CD4-positive, alpha-beta T cell treated with Interleukin-10 for 1 hour (primary cell): ENCODE data around the gene ARHGEF17.

ENCODE experiments used
- DNase-seq: peaks from one replicate; pipeline ENCODE4 v3.0.0-alpha.2; 2020

ARHGEF17 gene

DNA sequence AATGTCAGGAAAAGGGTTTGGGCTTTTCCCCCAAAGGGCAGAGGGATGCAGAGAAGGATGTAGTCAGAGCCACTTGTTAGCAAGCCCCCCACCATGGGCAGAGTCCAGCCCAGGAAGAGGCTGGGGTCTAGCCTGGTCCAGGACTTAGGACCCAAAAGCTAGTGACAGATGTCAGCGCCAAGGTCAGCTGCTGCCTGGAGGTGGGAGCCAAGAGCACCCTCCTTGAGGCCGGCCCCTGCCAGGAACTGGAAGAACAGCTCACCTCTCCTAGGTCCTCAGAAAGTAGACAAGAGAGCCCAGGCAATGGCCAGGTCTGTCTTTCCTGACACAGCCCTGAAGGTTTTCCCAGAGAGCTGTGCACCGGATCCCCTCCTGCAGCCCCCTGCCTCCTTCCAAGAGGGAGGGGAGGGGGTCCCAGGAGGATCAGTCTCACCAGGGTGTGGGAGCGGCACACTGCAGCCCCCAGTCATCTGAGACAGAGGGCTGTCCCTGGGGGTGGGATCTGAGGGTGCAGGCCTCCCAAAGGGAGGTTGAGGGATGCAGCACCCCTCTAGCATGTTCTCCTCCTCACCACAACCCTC lies 14.6 kb upstream of the ARHGEF17 start:
- DNase-seq, result no peak

DNA sequence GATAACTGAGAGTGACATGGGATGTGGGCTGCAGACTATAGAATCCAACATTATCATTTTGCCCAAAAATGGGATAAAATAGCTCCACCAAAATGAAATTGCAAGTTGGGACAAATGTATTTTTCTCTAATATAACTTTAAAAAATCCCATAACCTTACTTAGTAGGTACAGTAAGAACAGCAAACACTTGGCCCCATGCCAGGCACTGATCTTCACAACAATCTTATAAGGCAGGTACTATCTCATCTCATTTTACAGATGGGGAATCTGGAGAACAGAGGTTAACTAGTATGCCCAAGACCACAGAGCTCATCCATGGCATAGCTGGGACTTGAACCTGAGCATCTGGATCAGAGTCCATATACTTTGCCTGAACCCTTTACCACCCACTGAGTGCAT lies 13.5 kb upstream of the ARHGEF17 start:
- DNase-seq, result no peak

DNA sequence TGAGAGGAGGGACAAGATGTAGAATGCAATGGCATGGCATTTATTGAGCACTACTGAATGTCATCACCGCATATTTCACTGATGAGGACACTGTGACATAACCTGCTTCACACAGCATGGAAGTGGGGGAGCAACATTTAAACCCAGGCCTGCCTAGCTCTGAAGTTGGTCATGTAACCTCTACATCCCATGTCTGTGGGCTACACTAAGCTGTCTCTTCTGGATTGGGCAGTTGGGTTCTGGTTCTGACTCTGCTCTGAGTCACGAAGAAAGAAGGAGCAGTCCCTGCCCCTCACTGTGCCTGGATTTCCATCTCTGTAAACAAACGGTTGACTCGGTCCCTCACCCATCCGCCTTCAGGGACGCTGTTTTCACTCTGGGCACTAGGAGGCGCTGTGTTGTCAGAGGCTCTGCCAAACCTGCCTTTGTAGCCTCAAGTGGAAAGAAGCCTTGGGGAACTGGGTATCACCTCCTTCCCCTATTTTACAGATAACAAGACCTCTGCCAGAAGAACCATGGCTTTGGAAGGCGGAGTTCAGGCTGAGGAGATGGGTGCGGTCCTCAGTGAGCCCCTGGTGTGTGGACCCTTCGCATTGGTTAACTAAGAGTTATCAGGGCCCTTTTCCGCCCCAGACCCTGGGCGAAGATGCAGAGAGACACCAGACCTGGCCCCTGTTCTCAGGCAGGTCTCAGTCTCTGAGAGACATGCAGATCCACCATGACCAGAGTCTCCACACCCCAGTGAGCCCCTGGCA lies 12.7 kb upstream of the ARHGEF17 start:
- peak; percentile 74 for DNase-seq

DNA sequence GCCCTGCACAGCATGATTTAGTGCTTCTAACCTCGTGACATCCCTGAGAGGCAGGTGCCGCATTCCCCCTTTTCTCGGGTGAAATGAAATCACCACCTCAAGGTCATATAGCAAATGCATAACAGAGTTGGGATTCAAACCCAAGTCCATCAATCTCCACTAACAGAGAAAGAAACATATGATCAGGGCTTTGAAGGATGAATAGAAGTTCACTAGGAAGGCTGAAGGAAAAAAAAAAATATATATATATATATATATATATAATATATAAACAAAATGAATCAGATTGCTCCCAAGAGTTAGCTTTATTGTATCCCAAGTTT lies 12.1 kb upstream of the ARHGEF17 start:
- no peak for DNase-seq

DNA sequence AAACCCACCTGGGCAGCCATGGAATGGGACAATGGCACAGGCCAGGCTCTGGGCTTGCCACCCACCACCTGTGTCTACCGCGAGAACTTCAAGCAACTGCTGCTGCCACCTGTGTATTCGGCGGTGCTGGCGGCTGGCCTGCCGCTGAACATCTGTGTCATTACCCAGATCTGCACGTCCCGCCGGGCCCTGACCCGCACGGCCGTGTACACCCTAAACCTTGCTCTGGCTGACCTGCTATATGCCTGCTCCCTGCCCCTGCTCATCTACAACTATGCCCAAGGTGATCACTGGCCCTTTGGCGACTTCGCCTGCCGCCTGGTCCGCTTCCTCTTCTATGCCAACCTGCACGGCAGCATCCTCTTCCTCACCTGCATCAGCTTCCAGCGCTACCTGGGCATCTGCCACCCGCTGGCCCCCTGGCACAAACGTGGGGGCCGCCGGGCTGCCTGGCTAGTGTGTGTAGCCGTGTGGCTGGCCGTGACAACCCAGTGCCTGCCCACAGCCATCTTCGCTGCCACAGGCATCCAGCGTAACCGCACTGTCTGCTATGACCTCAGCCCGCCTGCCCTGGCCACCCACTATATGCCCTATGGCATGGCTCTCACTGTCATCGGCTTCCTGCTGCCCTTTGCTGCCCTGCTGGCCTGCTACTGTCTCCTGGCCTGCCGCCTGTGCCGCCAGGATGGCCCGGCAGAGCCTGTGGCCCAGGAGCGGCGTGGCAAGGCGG lies 11.4 kb upstream of the ARHGEF17 start:
- DNase-seq, result no peak

DNA sequence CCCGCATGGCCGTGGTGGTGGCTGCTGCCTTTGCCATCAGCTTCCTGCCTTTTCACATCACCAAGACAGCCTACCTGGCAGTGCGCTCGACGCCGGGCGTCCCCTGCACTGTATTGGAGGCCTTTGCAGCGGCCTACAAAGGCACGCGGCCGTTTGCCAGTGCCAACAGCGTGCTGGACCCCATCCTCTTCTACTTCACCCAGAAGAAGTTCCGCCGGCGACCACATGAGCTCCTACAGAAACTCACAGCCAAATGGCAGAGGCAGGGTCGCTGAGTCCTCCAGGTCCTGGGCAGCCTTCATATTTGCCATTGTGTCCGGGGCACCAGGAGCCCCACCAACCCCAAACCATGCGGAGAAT lies 10.9 kb upstream of the ARHGEF17 start:
- no peak for DNase-seq

DNA sequence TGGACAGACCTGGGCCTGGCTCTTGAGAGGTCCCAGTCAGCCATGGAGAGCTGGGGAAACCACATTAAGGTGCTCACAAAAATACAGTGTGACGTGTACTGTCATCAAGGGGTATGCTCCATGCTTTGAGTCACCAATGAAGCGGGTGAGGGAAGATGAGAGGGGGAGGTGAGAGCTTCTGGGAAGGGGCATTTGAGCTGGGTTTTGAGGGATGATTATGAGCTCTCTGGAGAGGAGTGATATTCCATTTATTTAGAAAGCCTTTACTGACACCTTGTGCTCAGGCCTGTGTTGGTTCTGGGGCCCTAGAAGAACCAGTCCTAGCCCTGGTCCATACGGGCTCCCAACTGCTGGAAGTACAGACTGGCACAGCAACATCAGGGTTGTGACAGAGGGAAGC lies 10.4 kb upstream of the ARHGEF17 start:
- DNase-seq, result no peak

DNA sequence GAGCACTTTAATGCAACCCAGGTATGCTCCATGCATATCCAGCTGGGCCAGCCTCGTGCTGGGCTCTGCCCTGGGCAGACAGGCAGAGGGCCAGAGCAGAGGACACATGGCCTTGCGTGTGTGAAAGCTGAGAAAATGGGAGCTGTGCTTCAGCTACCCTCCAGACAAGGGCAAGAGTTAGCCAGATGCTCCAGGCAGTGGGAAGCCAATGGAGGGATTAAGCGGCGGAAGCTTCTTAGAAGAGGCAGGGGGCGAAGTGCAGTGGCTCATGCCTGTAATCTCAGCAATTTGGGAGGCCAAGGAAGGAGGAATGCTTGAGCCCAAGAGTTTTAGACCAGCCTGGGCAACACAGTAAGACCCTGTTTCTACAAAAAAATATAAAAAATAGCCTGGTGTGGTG lies 9.8 kb upstream of the ARHGEF17 start:
- no peak for DNase-seq

DNA sequence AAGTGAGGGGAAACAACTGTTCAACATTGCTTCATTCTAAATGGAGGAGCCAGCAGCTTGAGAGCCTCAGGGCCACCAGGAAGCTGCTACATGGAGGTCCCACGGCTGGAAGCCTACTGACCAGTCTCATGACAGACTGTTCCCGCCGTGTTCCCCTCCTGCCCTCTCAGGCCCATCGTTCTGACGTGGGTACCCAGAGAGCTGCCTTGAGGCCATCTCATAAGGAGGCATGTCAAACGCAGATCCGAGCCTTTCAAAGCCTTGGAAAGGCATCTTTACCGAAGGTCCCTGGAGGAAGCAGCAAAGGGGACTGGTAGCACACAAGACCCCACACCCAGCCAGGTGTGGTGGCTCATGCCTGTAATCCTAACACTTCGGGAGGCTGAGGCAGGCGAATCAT lies 8.3 kb upstream of the ARHGEF17 start:
- no peak for DNase-seq

DNA sequence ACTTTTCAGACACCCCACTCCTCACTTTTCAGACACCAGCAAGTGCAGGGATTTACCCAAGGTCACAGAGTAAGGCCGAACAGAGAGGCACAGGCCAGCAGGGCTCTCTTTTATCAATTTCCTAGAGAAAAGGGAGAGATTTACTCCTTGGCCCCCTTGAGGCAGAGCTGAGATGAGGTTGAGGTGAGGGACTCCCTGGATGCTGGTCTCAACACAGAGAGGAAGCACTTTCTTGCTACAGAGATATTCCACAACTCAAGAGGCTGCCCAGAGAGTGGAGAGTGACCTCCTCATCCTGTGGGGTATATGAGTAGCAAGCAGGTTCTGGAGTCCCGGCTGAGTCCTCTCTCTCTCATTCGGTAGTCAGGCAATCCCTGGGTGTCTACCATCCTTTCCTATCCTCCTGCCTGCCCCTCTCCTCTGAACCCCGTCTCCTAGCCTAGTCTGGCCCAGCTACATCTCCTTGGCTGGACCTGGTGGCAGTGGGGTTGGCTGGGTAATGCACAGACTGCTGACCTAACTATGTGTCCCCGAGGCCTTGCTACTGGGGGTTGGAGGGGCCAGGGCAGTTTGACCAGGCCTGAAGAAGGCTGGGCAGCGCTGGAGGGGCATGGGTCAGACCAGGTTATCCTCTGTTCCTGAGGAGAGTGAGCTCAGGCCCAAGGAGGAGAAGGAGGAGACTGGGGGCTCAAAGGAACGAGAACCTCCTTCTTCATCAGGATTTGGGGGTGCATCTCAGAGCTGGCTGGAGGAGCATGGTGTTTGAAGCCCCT lies 1.8 kb upstream of the ARHGEF17 start:
- DNase-seq, result no peak

DNA sequence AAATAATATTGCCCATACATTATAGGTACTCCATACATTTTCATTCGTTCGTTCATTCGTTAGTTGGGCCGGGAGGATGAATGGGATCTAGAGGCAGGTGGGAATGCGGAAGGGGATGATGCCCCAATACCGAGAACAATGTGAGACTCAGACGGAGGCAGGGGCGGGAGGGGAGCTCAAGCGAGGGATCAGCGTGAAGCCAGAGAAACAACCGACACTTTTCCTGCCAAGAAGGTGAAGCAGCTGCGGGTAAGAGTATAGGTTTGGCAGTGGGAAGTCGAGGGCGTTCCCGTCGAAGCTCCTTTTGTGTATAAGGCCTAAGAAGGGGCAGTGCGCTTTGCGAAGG lies 1.1 kb upstream of the ARHGEF17 start:
- DNase-seq, result no peak

DNA sequence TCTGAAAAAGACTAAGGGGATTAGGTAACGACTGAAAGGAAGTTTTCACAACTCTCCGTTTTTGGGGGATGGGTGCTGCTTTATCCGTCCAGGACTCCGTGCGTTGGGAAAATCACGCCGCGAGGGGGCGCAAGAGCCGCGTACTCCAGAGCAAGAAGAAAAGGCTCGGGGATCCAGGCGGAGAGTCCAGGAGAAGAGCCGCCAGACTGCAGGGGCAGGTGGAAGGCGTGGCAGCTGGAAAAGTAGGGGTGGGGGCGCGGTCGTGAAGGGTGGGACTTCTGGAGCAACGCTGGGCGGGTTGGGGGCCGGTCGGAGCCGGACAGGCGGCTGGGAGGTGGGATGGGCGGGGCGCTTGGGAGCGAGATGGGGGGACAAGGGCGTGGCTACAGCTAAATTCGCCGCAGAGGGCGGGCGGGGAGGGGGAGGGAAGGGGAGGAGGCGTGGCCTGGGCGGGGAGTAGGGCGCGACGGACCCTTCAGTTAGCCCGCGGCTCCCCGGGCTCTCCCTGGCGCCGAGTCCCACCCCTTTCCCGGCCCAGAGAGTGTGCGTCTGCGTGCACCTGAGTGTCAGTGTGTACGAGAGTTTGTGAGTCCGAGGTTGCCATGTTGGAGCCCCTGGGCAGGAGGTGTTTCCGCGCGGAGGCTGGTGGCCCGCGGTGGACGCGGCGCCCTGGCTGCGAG lies 613 bp upstream of the ARHGEF17 start:
- peak; percentile 89 for DNase-seq

DNA sequence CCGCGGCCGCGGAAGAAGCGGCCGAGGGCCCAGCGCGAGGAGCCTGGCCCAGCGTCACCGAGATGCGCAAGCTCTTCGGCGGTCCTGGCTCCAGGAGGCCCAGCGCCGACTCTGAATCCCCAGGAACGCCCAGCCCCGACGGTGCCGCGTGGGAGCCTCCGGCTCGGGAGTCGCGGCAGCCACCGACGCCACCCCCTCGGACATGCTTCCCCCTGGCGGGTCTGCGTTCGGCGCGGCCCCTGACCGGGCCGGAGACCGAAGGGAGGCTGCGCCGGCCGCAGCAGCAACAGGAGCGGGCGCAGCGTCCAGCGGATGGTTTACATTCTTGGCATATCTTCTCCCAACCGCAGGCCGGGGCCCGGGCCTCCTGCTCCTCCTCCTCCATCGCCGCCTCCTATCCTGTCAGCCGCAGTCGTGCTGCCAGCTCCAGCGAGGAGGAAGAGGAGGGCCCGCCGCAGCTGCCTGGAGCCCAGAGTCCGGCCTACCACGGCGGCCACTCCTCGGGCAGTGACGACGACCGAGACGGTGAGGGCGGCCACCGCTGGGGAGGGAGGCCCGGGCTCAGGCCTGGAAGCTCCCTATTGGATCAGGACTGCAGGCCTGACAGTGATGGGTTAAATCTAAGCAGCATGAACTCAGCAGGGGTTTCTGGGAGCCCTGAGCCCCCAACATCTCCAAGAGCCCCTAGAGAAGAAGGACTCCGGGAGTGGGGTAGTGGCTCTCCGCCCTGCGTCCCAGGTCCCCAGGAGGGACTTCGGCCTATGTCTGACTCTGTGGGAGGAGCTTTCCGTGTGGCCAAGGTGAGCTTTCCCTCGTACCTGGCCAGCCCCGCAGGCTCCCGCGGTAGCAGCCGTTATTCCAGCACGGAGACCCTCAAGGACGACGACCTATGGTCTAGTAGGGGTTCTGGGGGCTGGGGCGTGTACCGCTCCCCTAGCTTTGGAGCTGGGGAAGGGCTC lies 1.2 kb downstream of the ARHGEF17 start:
- DNase-seq, result no peak

DNA sequence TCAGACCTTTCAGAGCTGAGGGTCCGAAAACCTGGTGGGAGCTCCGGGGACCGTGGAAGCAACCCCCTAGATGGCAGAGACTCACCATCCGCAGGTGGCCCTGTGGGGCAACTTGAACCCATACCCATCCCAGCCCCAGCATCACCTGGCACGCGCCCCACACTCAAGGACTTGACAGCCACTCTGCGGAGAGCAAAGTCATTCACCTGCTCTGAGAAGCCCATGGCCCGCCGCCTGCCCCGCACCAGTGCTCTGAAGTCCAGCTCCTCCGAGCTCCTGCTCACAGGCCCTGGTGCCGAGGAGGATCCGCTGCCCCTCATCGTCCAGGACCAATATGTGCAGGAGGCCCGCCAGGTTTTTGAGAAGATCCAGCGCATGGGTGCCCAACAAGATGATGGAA lies 2.0 kb downstream of the ARHGEF17 start:
- DNase-seq, result no peak

DNA sequence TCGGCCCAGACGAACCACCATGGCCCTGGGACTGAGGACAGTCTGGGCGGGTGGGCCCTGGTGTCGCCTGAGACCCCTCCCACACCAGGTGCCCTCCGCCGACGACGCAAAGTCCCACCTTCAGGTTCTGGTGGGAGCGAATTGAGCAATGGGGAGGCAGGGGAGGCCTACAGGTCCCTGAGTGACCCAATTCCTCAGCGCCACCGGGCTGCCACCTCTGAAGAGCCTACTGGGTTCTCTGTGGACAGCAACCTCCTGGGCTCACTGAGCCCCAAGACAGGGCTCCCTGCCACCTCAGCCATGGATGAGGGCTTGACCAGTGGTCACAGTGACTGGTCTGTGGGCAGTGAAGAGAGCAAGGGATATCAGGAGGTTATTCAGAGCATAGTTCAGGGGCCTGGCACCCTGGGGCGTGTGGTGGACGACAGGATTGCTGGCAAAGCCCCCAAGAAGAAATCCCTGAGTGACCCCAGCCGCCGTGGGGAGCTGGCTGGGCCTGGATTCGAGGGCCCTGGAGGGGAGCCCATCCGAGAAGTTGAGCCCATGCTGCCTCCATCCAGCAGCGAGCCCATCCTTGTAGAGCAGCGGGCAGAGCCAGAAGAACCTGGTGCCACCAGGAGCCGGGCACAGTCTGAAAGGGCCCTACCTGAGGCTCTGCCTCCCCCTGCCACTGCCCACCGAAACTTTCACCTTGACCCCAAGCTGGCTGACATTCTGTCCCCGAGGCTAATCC lies 2.8 kb downstream of the ARHGEF17 start:
- no peak for DNase-seq

DNA sequence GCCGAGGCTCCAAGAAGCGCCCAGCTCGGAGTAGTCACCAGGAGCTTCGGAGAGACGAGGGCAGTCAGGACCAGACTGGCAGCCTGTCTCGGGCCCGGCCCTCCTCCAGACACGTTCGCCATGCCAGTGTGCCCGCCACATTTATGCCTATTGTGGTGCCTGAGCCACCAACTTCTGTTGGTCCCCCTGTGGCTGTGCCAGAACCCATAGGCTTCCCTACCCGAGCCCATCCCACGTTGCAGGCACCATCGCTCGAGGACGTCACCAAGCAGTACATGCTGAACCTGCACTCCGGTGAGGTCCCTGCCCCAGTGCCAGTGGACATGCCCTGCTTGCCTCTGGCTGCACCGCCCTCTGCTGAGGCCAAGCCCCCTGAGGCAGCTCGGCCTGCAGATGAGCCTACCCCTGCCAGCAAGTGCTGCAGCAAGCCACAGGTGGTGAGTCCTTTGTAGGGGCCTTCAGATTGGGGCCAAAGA lies 3.4 kb downstream of the ARHGEF17 start:
- DNase-seq, result no peak

DNA sequence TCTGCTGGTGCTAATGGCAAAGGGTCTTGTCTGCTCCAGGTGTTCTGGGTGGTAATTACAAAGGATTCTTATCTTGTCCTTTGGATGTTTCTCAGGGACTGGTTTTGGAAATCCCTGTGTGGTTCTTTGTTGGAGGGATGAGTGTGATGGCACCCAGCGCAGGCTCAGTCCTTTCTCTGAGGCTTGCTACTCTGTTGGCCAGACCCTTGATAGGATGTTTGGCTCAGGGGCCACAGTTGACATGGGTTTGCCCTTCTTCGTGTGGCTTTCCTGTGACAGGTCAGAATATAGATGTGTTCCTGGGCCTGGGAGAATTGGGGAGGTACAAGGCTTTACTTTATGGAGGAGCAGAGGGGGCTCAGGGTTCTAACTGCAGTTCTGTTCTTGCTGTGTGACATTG lies 4.0 kb downstream of the ARHGEF17 start:
- no peak for DNase-seq

DNA sequence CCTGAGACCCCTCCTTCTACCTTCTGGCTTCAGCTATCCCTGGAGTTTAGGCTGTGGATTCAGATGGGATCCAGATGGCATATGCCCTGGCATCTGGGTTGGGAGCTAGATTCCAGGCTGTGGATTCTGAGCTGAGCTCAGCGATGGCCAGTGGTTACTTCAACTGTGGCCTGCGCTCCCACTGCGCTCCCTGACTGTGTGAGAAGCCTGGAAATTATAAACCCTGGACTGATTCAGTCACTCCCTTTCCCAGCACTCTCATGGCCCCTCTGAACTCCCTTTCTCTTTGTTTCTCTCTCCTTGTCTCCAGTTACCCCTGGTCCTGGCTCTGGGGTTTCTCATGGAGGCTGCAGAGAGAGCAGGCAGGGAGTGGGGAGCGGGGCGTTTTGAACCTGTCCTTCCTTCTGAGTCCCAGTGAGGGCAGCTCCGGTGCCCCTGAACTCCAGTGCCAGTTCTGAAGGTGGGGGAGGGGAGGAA lies 4.8 kb downstream of the ARHGEF17 start:
- no peak for DNase-seq

DNA sequence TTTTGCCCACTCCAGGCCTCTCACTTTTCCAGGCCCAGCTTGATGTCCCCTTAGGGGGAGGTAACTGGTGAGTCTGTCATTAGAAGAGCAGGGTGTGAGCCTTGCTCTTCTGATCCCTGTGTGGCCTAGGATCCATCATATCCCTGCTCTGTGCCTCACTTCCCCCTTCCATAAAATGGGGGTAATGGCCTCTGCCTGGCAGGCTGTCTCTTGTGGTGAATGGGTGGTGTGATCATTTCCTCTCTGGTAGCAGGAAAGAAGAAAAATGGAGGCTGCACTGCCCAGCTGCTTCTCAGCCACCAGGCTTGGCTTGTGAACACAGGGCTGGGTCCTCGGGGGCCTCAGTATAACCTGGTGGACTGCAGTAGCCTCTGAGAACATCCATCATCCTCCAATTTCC lies 5.6 kb downstream of the ARHGEF17 start:
- no peak for DNase-seq

DNA sequence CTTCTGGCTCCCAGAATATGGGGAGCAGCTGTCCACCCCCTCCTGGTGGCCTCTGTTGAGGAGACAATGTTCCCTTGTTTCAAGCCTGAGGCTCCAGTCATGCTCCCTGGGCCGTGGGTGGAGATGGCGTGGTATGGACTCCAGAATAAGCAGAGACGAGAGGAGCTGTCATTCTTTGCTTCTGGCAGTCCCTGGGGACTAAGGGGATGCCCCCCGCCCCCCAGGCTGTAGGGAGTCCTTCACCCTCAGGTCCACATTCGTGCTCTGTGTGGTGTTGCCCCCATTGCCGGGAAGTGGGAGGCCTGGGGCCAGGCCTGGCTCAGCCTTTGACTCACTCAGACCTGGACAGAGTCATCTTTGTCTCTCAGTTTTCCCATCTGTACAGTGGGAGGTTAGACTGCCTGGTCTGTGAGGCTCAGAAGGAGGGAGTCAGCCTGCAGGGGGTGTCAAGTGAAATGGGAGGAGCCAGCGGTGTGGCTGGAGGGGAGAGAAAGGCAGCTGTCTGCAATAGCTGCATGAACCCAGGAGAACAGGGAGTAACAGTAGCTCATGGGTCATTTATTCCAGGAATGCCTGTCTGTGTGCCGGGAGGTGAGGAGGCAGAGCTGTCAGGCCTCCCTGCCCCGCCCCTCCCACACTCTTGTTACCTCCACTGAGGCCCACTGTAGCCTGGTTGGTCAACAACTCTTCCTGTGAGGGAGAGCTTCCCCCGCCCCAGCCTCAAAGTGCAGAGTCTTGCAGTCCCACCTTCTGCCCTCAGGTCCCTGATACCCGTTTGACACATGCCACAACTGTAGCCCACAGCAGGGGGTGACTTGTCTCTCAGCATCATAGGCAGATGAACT lies 6.3 kb downstream of the ARHGEF17 start:
- no peak for DNase-seq
